ENCODE measurements around the gene PANK4. TPM values are rescaled to one million over a fixed set of nuclear protein-coding genes. Genes with fewer than 3 reads are reported as not detected.

PANK4 gene
- total and polyA plus RNA-seq, 9 of the 15 experiments (the other 6 are each of a cell fraction or from before 2014, with no cell fraction given) = 0.93 to 55.6 (median 31.5) TPM

DNA sequence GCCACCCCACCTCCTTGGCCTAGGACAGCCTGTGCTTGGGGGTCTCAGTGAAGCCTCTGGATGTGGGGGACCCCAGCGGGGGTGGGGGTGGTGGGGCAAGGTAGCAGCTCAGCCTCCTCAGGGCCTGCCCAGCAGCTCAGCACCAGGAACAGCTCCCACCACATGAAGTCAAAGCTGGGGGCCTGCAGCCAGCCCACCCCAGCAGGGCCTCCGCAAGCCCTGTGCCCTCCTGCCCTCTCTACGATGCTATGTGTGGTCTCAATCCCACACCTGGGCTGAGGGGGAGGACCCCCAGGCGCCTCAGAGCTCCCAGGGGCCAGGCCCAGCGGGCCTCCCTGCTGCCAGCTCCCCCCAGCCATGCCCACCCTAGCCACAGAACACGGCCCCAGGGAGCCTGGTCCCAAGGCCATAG is 18.6 kb downstream of the PANK4 start:
- WGBS (ENCODE audit: insufficient coverage, low coverage, missing lambda C conversion rate) = 86% methylated on average over 3 of the region's 6 CpGs
- Histone ChIP-seq H3K4me3 (no peak overlapping the region), H3K9ac (ENCODE audit: insufficient read depth in 1 of 2, low read depth in 2 of 2, low read length in 2 of 2) (no peak overlapping the region; a peak in 1 of 4 replicates), H2AFZ (ENCODE audit: low read depth, low read length) (no peak overlapping the region), H4K20me1 (replicated peaks; ENCODE audit: control insufficient read depth, insufficient read depth, low read length) (peaks cover 9% of the 10 kb centered on the region; the same call in 1 of the 2 replicates), H3K27me3 (ENCODE audit: control insufficient read depth in 2 of 2, insufficient read depth in 2 of 2, low read length in 2 of 2) (peaks cover 19 to 28% of the 10 kb centered on the region in 2 experiments; a peak in 4 of 5 replicates), H3K9me1 (ENCODE audit: control insufficient read depth, insufficient read depth, low read length) (peaks cover 2% of the 10 kb centered on the region), H3K9me3 (replicated peaks; ENCODE audit: control insufficient read depth, insufficient read depth, low read depth, low read length) (no peaks in the 10 kb centered on the region), H3K79me2 (ENCODE audit: control insufficient read depth, insufficient read depth, low read length) (no peaks in the 10 kb centered on the region), H3K4me1 (replicated peaks in 1 of 2; ENCODE audit: control insufficient read depth in 2 of 2, insufficient read depth in 2 of 2, low read length in 2 of 2) (peaks cover 0 to 76% of the 10 kb centered on the region in 2 experiments; a peak in 2 of 5 replicates), H3K27ac (ENCODE audit: extremely low read depth, low read depth, low read length) (no peak overlapping the region), H3K4me2 (ENCODE audit: insufficient read depth, low read length) (no peak overlapping the region), H3K36me3 (ENCODE audit: control insufficient read depth, insufficient read depth, low read length) (peaks cover 53% of the 10 kb centered on the region; the same call in 2 of the 3 replicates)
- in situ Hi-C loops (cut with MboI) (no loop called here), intact Hi-C loops (cut with micrococcal nuclease) (no loop called here)
- BruUV-seq (replicated peaks) = no TSS peak
- no peak for FAIRE-seq
- peak; percentile 2; the same call in 2 of the 3 replicates for ATAC-seq
- CTCF ChIA-PET (ENCODE audit: low intra/inter-chr PET ratio) = no interaction called here
- POLR2A ChIA-PET = interaction anchor here (0.5 to 2.1 kb wide), 3 partner anchors 18 to 292 kb away, joined by 3 to 7 read pairs (median 5); partner anchors contain the start of gene PANK4
- no peak for DNase-seq (ENCODE audit: extremely low read depth in 1 of 4, low spot score in 3 of 4)
- TF ChIP-seq, protein P1, sequence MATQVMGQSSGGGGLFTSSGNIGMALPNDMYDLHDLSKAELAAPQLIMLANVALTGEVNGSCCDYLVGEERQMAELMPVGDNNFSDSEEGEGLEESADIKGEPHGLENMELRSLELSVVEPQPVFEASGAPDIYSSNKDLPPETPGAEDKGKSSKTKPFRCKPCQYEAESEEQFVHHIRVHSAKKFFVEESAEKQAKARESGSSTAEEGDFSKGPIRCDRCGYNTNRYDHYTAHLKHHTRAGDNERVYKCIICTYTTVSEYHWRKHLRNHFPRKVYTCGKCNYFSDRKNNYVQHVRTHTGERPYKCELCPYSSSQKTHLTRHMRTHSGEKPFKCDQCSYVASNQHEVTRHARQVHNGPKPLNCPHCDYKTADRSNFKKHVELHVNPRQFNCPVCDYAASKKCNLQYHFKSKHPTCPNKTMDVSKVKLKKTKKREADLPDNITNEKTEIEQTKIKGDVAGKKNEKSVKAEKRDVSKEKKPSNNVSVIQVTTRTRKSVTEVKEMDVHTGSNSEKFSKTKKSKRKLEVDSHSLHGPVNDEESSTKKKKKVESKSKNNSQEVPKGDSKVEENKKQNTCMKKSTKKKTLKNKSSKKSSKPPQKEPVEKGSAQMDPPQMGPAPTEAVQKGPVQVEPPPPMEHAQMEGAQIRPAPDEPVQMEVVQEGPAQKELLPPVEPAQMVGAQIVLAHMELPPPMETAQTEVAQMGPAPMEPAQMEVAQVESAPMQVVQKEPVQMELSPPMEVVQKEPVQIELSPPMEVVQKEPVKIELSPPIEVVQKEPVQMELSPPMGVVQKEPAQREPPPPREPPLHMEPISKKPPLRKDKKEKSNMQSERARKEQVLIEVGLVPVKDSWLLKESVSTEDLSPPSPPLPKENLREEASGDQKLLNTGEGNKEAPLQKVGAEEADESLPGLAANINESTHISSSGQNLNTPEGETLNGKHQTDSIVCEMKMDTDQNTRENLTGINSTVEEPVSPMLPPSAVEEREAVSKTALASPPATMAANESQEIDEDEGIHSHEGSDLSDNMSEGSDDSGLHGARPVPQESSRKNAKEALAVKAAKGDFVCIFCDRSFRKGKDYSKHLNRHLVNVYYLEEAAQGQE (IDR thresholded peaks at IDR 0.05; ENCODE audit: borderline replicate concordance) = 0 out of 2 replicates have a peak, but pooled peaks have one; percentile 6
- TF ChIP-seq, protein P1 (CRISPR knock-in tag; IDR thresholded peaks at IDR 0.05; ENCODE audit: low read depth) = no peak
- TF ChIP-seq BHLHE40 (IDR thresholded peaks at IDR 0.05; ENCODE audit: low read length) = no peak
- TF ChIP-seq TAF7 (tag; IDR thresholded peaks at IDR 0.05) = no peak
- TF ChIP-seq SOX6 (IDR thresholded peaks at IDR 0.05) = no peak
- peak; percentile 25 for TF ChIP-seq RBM22 (IDR thresholded peaks at IDR 0.05; ENCODE audit: low read depth, low read length, poor library complexity, severe bottlenecking)
- TF ChIP-seq POLR2B (IDR thresholded peaks at IDR 0.05; ENCODE audit: low read depth, partially characterized antibody) = no peak
- no peak for TF ChIP-seq BACH1 (tag; IDR thresholded peaks at IDR 0.05)
- TF ChIP-seq ZNF592 (IDR thresholded peaks at IDR 0.05) = no peak
